OCI-LY7 (cell line): ENCODE measurements around the gene MTF2. TPM values are rescaled to one million over a fixed set of nuclear protein-coding genes. Genes with fewer than 3 reads are reported as not detected.

Experiments
- BruUV-seq: library from RNA; stranded (reverse); fragments of 400-500 nt; replicated peaks from 2 replicates; lab custom pipeline; 2021; lab: Mats Ljungman, UMichigan
- CTCF ChIA-PET: fragments of 300-600 bp; sonication (Branson Sonifier 250); formaldehyde crosslinking; loops from one replicate; lab custom pipeline; 2022; ENCODE audit warnings: antibody characterized with exemption; ENCODE audit not compliant: unreplicated experiment; lab: Charles Lee
- POLR2A ChIA-PET: fragments of 300-600 bp; sonication (Branson Sonifier 250); formaldehyde crosslinking; loops from one replicate; lab custom pipeline; 2022; ENCODE audit warnings: antibody characterized with exemption; lab: Charles Lee
- DNase-seq: peaks from one replicate; pipeline ENCODE4 v3.0.0-alpha.2; 2015; ENCODE audit warnings: low spot score
- H2AFZ ChIP-seq: fragments of 200-600 bp; sonication (generic), shearing (Covaris generic); 2 replicates; pipeline ENCODE4 v1.6.1; 2014; ENCODE audit warnings: mild to moderate bottlenecking, antibody characterized with exemption, low read length, moderate library complexity
- H3K27ac ChIP-seq: fragments of 200-600 bp; sonication (generic); 2 replicates; pipeline ENCODE4 v1.5.1; 2014; ENCODE audit warnings: mixed run types, low read depth, mild to moderate bottlenecking, moderate library complexity, low read length, inconsistent platforms; ENCODE audit not compliant: poor library complexity, severe bottlenecking
- H3K36me3 ChIP-seq: fragments of 200-600 bp; sonication (generic); 2 replicates; pipeline ENCODE4 v1.6.1; 2014; ENCODE audit warnings: mild to moderate bottlenecking, antibody characterized with exemption, low read length, moderate library complexity, mixed read lengths; ENCODE audit not compliant: insufficient read depth
- H3K4me1 ChIP-seq: fragments of 200-600 bp; sonication (generic); 2 replicates; pipeline ENCODE4 v1.5.1; 2014; ENCODE audit warnings: mild to moderate bottlenecking, low read length; ENCODE audit not compliant: insufficient read depth, poor library complexity, severe bottlenecking
- H3K4me2 ChIP-seq: fragments of 200-600 bp; sonication (generic); 2 replicates; pipeline ENCODE4 v1.6.1; 2014; ENCODE audit warnings: mild to moderate bottlenecking, low read length
- H3K4me3 ChIP-seq: fragments of 200-600 bp; sonication (generic); 2 replicates; pipeline ENCODE4 v1.5.1; 2014; ENCODE audit warnings: mild to moderate bottlenecking, low read depth, low read length; ENCODE audit not compliant: poor library complexity, severe bottlenecking
- H3K79me2 ChIP-seq: fragments of 200-600 bp; sonication (generic); 2 replicates; pipeline ENCODE4 v1.6.1; 2016; ENCODE audit warnings: low read depth, mild to moderate bottlenecking, low read length, moderate library complexity, mixed read lengths; ENCODE audit not compliant: insufficient read depth
- H3K9me2 ChIP-seq: fragments of 200-600 bp; sonication (generic); 2 replicates; pipeline ENCODE4 v1.6.1; 2016; ENCODE audit warnings: mild to moderate bottlenecking, low read length, mixed read lengths; ENCODE audit not compliant: insufficient read depth
- H3K9me3 ChIP-seq: fragments of 200-600 bp; sonication (generic); 2 replicates; pipeline ENCODE4 v1.6.1; 2014; ENCODE audit warnings: mild to moderate bottlenecking, mixed run types, low read length, mixed read lengths
- H4K20me1 ChIP-seq: fragments of 200-600 bp; sonication (generic); 2 replicates; pipeline ENCODE4 v1.6.1; 2014; ENCODE audit warnings: mild to moderate bottlenecking, antibody characterized with exemption, low read length, moderate library complexity, mixed read lengths; ENCODE audit not compliant: insufficient read depth
- EZH2phosphoT487 ChIP-seq: fragments of 200-600 bp; sonication (generic); IDR thresholded peaks from 2 replicates; pipeline ENCODE4 v1.6.1; 2018; ENCODE audit warnings: low read depth, borderline replicate concordance, mild to moderate bottlenecking, mixed run types, antibody characterized with exemption, low read length, moderate library complexity, mixed read lengths
- intact Hi-C: fragments of 100-400 bp; cut with micrococcal nuclease; formaldehyde crosslinking; loops from one replicate; pipeline ENCODE4 v1.10.0; 2022; ENCODE audit not compliant: unreplicated experiment
- total RNA-seq, 2 experiments: library from RNA; depleted of rRNA in 1 of 2; stranded (reverse); fragments of >200 nt in 1 of 2; shearing (Covaris generic) in 1 of 2; gene quantifications; 2 replicates each; pipeline ENCODE4 v1.2.3, GENCODE V29; 2014 to 2022
- TF ChIP-seq, protein P1 (sequence below): fragments of 200-600 bp; sonication (generic); conservative IDR thresholded peaks from 2 replicates; pipeline ENCODE4 v1.5.1; 2014; ENCODE audit warnings: mild to moderate bottlenecking, antibody characterized with exemption, low read length, moderate library complexity, mixed read lengths

The MTF2 gene
- total RNA-seq, 2 experiments from 2014 or later: 48.1 to 112 TPM

DNA sequence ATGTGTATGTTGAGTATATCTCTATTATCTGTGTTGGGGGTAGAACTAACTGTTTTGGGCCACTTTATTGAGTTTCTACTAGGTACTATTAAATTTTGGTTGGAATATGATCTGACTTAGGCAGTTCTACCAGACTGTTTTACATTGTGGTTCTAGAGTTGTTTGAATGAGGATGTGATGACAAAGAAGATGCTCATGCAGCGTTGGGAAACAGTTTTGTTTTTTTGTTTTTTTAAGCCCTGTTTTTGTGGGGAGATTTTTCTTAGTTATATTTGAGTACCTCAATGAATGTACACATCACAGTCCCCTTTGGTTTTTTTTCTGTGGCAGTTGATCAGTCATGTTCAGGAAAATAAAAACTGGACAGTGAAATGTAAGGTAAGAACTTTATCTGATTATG, 61.0 kb downstream of the MTF2 start:
- Histone ChIP-seq H3K4me2 (no peak overlapping the region), H3K9me3 (no peaks in the 10 kb centered on the region), H2AFZ (no peak overlapping the region), H3K79me2 (peaks cover 8% of the 10 kb centered on the region; the same call in 1 of the 2 replicates), H3K27ac (no peak overlapping the region), H3K36me3 (peaks cover 87% of the 10 kb centered on the region), H3K4me1 (no peaks in the 10 kb centered on the region), H3K4me3 (no peak overlapping the region), H3K9me2 (no peaks in the 10 kb centered on the region), H4K20me1 (no peaks in the 10 kb centered on the region)
- intact Hi-C loops: no loop called here
- no peak for DNase-seq
- TF ChIP-seq EZH2phosphoT487: no peak
- TF ChIP-seq, protein P1, sequence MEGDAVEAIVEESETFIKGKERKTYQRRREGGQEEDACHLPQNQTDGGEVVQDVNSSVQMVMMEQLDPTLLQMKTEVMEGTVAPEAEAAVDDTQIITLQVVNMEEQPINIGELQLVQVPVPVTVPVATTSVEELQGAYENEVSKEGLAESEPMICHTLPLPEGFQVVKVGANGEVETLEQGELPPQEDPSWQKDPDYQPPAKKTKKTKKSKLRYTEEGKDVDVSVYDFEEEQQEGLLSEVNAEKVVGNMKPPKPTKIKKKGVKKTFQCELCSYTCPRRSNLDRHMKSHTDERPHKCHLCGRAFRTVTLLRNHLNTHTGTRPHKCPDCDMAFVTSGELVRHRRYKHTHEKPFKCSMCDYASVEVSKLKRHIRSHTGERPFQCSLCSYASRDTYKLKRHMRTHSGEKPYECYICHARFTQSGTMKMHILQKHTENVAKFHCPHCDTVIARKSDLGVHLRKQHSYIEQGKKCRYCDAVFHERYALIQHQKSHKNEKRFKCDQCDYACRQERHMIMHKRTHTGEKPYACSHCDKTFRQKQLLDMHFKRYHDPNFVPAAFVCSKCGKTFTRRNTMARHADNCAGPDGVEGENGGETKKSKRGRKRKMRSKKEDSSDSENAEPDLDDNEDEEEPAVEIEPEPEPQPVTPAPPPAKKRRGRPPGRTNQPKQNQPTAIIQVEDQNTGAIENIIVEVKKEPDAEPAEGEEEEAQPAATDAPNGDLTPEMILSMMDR: no peak
- no TSS peak for BruUV-seq
- POLR2A ChIA-PET: interaction anchor here (0.7 to 2.0 kb wide), 5 partner anchors 14 to 1188 kb away, joined by 3 to 11 read pairs (median 5); no protein-coding TSS in a partner anchor
- CTCF ChIA-PET: no interaction called here

DNA sequence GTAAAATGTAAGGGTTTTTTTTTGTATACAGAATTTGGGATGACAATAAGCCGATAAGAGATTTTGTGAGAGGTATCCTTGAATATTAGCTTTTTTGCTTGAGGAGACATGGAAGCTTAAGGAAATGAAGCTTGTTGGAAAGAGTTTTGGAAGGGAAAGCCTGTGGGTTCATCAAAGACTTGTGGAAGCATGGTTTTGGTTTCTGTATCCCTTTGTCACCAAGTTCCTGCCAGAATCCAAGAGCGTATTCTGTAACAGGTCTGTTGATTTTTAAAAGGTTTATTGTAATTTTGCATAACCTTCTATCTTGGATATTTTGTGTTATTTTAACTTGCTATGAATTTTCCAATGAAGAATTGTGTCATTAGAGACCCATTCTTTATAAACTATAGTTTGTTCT, 63.1 kb downstream of the MTF2 start:
- peaks cover 74% of the 10 kb centered on the region for H3K36me3 ChIP-seq
- BruUV-seq: no TSS peak
- no peak overlapping the region for H3K27ac ChIP-seq
- no peaks in the 10 kb centered on the region for H3K4me1 ChIP-seq
- H3K9me3 ChIP-seq: no peaks in the 10 kb centered on the region
- ChIA-PET POLR2A (interaction anchor here (1.2 kb wide), 1 partner anchor 16 kb away, joined by 3 read pairs; no protein-coding TSS in a partner anchor), CTCF (no interaction called here)
- no peak overlapping the region for H2AFZ ChIP-seq
- no peaks in the 10 kb centered on the region; the same call in 1 of the 2 replicates for H4K20me1 ChIP-seq
- no peak overlapping the region for H3K4me2 ChIP-seq
- intact Hi-C loops: no loop called here
- no peaks in the 10 kb centered on the region for H3K9me2 ChIP-seq
- no peak overlapping the region for H3K4me3 ChIP-seq
- H3K79me2 ChIP-seq: peaks cover 8% of the 10 kb centered on the region; the same call in 1 of the 2 replicates
- TF ChIP-seq, protein P1: no peak
- no peak for TF ChIP-seq EZH2phosphoT487
- DNase-seq: no peak

DNA sequence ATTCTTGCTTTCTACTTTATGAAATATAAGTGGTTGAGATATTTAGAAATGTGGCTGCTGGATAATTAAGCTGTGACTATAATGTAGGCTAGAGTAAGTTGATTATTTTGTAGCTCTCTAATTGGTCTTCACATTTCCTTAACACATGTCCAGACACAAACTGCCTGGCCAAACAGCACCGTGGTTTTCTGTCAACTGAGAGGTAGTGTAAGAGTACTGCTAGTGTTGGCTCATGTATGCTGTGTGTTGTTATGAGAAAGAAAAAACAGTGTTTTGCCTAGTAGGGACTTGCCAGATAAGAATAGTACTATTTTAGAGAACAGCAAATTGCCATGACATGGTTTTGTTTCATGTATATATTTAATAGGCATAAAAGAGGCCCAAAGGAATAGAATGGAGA, 64.1 kb downstream of the MTF2 start:
- Histone ChIP-seq H3K9me3 (no peaks in the 10 kb centered on the region), H3K4me3 (no peak overlapping the region), H3K79me2 (peaks cover 8% of the 10 kb centered on the region; the same call in 1 of the 2 replicates), H3K4me2 (no peak overlapping the region), H3K9me2 (no peaks in the 10 kb centered on the region), H4K20me1 (no peaks in the 10 kb centered on the region; the same call in 1 of the 2 replicates), H3K4me1 (no peaks in the 10 kb centered on the region), H3K36me3 (peaks cover 74% of the 10 kb centered on the region), H3K27ac (no peak overlapping the region), H2AFZ (no peak overlapping the region)
- no peak for TF ChIP-seq EZH2phosphoT487
- TF ChIP-seq, protein P1: no peak
- intact Hi-C loops: no loop called here
- BruUV-seq: no TSS peak
- CTCF ChIA-PET: no interaction called here
- POLR2A ChIA-PET: interaction anchor here (0.6 to 2.1 kb wide), 2 partner anchors 16 to 202 kb away, joined by 5 to 6 read pairs; partner anchors contain the start of gene DR1
- DNase-seq: no peak
